Keratinocyte (primary cell): ENCODE measurements around the gene FAM83G. TPM values are rescaled to one million over a fixed set of nuclear protein-coding genes. Genes with fewer than 3 reads are reported as not detected.
A peak's percentile ranks its signal among the peaks of the same experiment; 100 is the strongest.

Source experiments
- DNase-seq: peaks from one replicate; pipeline ENCODE4 v3.0.0-alpha.2; 2011; ENCODE audit warnings: low read depth, missing footprints, low spot score
- FAIRE-seq: peaks from 2 replicates; lab custom pipeline; 2011; peaks lifted over from hg19 to GRCh38; lab: Jason Lieb, UNC
- H2AFZ ChIP-seq: 2 replicates; pipeline ENCODE4 v1.6.0; 2012; ENCODE audit warnings: low read length, control low read depth, inconsistent platforms; ENCODE audit not compliant: control insufficient read depth
- H3K27ac ChIP-seq: 2 replicates; pipeline ENCODE4 v1.5.1; 2011; ENCODE audit warnings: low read length; ENCODE audit not compliant: control insufficient read depth, insufficient read depth
- H3K27me3 ChIP-seq: 3 replicates; pipeline ENCODE4 v1.6.0; 2011; ENCODE audit warnings: low read length; ENCODE audit not compliant: control insufficient read depth, insufficient read depth; ENCODE audit errors: extremely low read depth
- H3K36me3 ChIP-seq, 2 experiments: 2 replicates in 1 of 2; 3 replicates in 1 of 2; pipeline ENCODE4 v1.5.1; 2011; ENCODE audit warnings: low read length in 2 of 2, mild to moderate bottlenecking in 1 of 2; ENCODE audit not compliant: control insufficient read depth in 2 of 2, insufficient read depth in 2 of 2; ENCODE audit errors: extremely low read depth in 1 of 2
- H3K4me1 ChIP-seq: 3 replicates; pipeline ENCODE4 v1.5.1; 2011; ENCODE audit warnings: low read length; ENCODE audit not compliant: control insufficient read depth, insufficient read depth; ENCODE audit errors: extremely low read depth
- H3K4me2 ChIP-seq: 3 replicates; pipeline ENCODE4 v1.6.0; 2011; ENCODE audit warnings: low read depth, low read length; ENCODE audit not compliant: control insufficient read depth, insufficient read depth; ENCODE audit errors: extremely low read depth
- H3K4me3 ChIP-seq, 3 experiments: fragments of 200-600 bp in 1 of 3; sonication (generic) in 1 of 3; 2 replicates in 2 of 3; 3 replicates in 1 of 3; pipeline ENCODE4 v1.5.1; 2011 to 2016; ENCODE audit warnings: low read length in 3 of 3, mild to moderate bottlenecking in 3 of 3, control low read depth in 2 of 3, inconsistent platforms in 1 of 3, low read depth in 1 of 3, mixed read lengths in 1 of 3, mixed run types in 1 of 3, moderate library complexity in 1 of 3; ENCODE audit not compliant: control insufficient read depth in 2 of 3, insufficient read depth in 2 of 3; ENCODE audit errors: extremely low read depth in 1 of 3
- H3K79me2 ChIP-seq: 2 replicates; pipeline ENCODE4 v1.6.0; 2012; ENCODE audit warnings: low read length; ENCODE audit not compliant: control insufficient read depth, insufficient read depth
- H3K9ac ChIP-seq: 3 replicates; pipeline ENCODE4 v1.6.0; 2011; ENCODE audit warnings: low read length; ENCODE audit not compliant: control insufficient read depth, insufficient read depth; ENCODE audit errors: extremely low read depth
- H3K9me1 ChIP-seq: 3 replicates; pipeline ENCODE4 v1.6.0; 2011; ENCODE audit warnings: low read length; ENCODE audit not compliant: control insufficient read depth, insufficient read depth; ENCODE audit errors: extremely low read depth
- H3K9me3 ChIP-seq: 2 replicates; pipeline ENCODE4 v1.5.1; 2012; ENCODE audit warnings: low read depth, low read length; ENCODE audit not compliant: control insufficient read depth
- H4K20me1 ChIP-seq: 3 replicates; pipeline ENCODE4 v1.6.0; 2011; ENCODE audit warnings: low read length; ENCODE audit not compliant: control insufficient read depth, insufficient read depth; ENCODE audit errors: extremely low read depth
- EZH2 ChIP-seq: IDR thresholded peaks from one replicate; pipeline ENCODE4 v1.6.1; 2012; ENCODE audit warnings: inconsistent platforms, mild to moderate bottlenecking, low read length, moderate library complexity
- dilution Hi-C: fragments of 300-500 bp; cut with MboI; formaldehyde crosslinking; loops from one replicate; pipeline ENCODE4 v1.7.0; 2020; ENCODE audit warnings: low sequenced_read_pairs; ENCODE audit not compliant: extremely low pct_ligation_motif_present
- polyA plus RNA-seq, 5 experiments: library from polyadenylated mRNA; depleted of rRNA in 3 of 5; stranded (reverse) in 3 of 5; stranded (forward) in 1 of 5; unstranded in 1 of 5; fragments of >200 nt; gene quantifications; 1 replicate in 1 of 5; 2 replicates in 3 of 5; 3 replicates in 1 of 5; pipeline versions ENCODE4 v1.2.1 to v1.2.3, GENCODE V29; 2011 to 2012; ENCODE audit warnings: missing spikeins in 2 of 5, low read depth in 1 of 5, low replicate concordance in 1 of 5
- TF ChIP-seq, protein P1 (sequence below), 3 experiments: IDR thresholded peaks in 1 of 3; conservative IDR thresholded peaks in 1 of 3; optimal IDR thresholded peaks in 1 of 3; 2 replicates in 2 of 3; 3 replicates in 1 of 3; pipeline versions ENCODE3 to v1.5.1; 2011; ENCODE audit warnings: low read length in 3 of 3, mild to moderate bottlenecking in 3 of 3, moderate library complexity in 2 of 3, control low read depth in 1 of 3, inconsistent platforms in 1 of 3; ENCODE audit not compliant: insufficient read depth in 2 of 3; ENCODE audit errors: extremely low read depth in 1 of 3

Gene FAM83G
- polyA plus RNA-seq, 1 donor (not counting 4 experiments of a cell fraction or from before 2014, with no cell fraction given): 23.2 TPM

DNA sequence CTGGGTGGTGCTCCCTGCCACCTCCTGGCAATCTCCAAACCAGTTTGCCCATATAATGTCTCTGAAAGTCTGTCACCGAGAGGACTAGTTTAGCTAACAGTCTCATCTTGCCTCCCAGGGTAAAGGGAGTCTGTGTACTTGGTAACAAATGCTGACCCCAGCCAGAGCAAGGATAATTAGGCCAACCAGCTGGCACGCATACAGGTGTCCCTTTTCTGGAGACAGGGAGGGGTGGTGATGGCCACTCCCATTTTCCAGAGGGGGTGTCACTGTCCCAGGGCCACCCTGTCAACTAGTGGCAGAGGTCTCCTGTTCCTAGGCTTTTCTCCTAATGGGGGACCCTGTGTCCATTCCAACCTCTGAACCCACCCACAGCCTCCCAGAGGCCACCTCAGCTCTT, 8.1 kb downstream of the FAM83G start:
- Histone ChIP-seq H3K9me3 (no peaks in the 10 kb centered on the region), H3K27me3 (no peaks in the 10 kb centered on the region), H3K9me1 (peaks cover 4% of the 10 kb centered on the region), H2AFZ (no peak overlapping the region), H3K4me3 (no peak overlapping the region), H3K4me1 (peaks cover 82% of the 10 kb centered on the region), H3K79me2 (peaks cover 90% of the 10 kb centered on the region), H3K4me2 (no peak overlapping the region), H4K20me1 (peaks cover 48% of the 10 kb centered on the region), H3K27ac (no peak overlapping the region), H3K36me3 (peaks cover 8 to 50% of the 10 kb centered on the region in 2 experiments), H3K9ac (no peak overlapping the region)
- no peak for DNase-seq
- dilution Hi-C loops: no loop called here
- TF ChIP-seq EZH2: no peak
- TF ChIP-seq, protein P1, sequence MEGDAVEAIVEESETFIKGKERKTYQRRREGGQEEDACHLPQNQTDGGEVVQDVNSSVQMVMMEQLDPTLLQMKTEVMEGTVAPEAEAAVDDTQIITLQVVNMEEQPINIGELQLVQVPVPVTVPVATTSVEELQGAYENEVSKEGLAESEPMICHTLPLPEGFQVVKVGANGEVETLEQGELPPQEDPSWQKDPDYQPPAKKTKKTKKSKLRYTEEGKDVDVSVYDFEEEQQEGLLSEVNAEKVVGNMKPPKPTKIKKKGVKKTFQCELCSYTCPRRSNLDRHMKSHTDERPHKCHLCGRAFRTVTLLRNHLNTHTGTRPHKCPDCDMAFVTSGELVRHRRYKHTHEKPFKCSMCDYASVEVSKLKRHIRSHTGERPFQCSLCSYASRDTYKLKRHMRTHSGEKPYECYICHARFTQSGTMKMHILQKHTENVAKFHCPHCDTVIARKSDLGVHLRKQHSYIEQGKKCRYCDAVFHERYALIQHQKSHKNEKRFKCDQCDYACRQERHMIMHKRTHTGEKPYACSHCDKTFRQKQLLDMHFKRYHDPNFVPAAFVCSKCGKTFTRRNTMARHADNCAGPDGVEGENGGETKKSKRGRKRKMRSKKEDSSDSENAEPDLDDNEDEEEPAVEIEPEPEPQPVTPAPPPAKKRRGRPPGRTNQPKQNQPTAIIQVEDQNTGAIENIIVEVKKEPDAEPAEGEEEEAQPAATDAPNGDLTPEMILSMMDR (optimal IDR thresholded peaks at IDR 0.05 in 1 of 3, IDR thresholded peaks at IDR 0.05 in 1 of 3, conservative IDR thresholded peaks at IDR 0.05 in 1 of 3; ENCODE audit: extremely low read depth in 1 of 3, insufficient read depth in 2 of 3, low read length in 3 of 3): no peak
- no peak for FAIRE-seq

DNA sequence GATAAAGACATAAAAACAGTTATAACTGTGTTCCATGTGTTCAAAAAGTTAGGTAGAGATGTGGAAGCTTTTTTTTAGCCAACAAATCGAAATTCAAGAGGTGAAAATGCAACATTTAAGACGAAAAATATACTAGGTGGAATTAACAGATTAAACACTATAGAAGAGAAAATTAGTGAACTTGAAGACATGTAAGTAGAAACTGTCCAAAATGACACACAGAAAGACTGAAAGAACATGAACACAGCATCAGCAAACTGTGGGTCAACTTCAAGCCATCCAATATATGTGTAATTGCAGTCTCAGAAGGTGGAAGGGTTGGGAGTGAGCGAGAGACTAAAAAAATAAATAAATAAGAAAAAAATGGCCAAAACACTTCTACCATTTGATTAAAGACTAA, 9.3 kb downstream of the FAM83G start:
- Histone ChIP-seq H2AFZ (no peak overlapping the region), H3K9ac (no peak overlapping the region), H3K36me3 (peaks cover 8 to 49% of the 10 kb centered on the region in 2 experiments), H4K20me1 (peaks cover 55% of the 10 kb centered on the region), H3K27me3 (no peaks in the 10 kb centered on the region), H3K9me3 (no peaks in the 10 kb centered on the region), H3K9me1 (peaks cover 7% of the 10 kb centered on the region), H3K4me2 (peak overlapping the region; percentile 56), H3K4me3 (no peak overlapping the region), H3K27ac (no peak overlapping the region), H3K79me2 (peaks cover 96% of the 10 kb centered on the region), H3K4me1 (peaks cover 82% of the 10 kb centered on the region)
- TF ChIP-seq, protein P1 (optimal IDR thresholded peaks at IDR 0.05 in 1 of 3, IDR thresholded peaks at IDR 0.05 in 1 of 3, conservative IDR thresholded peaks at IDR 0.05 in 1 of 3; ENCODE audit: extremely low read depth in 1 of 3, insufficient read depth in 2 of 3, low read length in 3 of 3): no peak
- TF ChIP-seq EZH2: no peak
- no peak for DNase-seq
- no peak for FAIRE-seq
- dilution Hi-C loops: no loop called here
